Cerebellar cortex (tissue), 1 donor: ENCODE data around the gene TUBB2A.
A peak's percentile ranks its signal among the peaks of the same experiment; 100 is the strongest.
"Not testable (repeated sequence)": the region's sequence is repeated elsewhere in the genome, so short reads cannot be mapped to it uniquely, and the experiment has no call there.

Experiments used
- DNase-seq: peaks from one replicate; pipeline ENCODE4 v3.0.0-alpha.2; 2015; ENCODE audit warnings: low spot score

TUBB2A gene

GRCh38 chr6:3157131-3157933 is at the start of gene TUBB2A:
TUBB2A (minus strand) TSS chr6:3157544; CDS start chr6:3157463, 81 bp downstream.
- peak; percentile 80 for DNase-seq

GRCh38 chr6:3206339-3207015 is 49.1 kb upstream of the TUBB2A start:
- no peak for DNase-seq

- no peak for DNase-seq
Observed at GRCh38 chr6:3205913-3206312, 48.6 kb upstream of the TUBB2A start.

- DNase-seq: no peak
Observed at GRCh38 chr6:3204921-3205320, 47.6 kb upstream of the TUBB2A start.

GRCh38 chr6:3202999-3203696 is 45.8 kb upstream of the TUBB2A start:
- DNase-seq: no peak

GRCh38 chr6:3201388-3201787 is 44.0 kb upstream of the TUBB2A start:
- DNase-seq: no peak

GRCh38 chr6:3200682-3201081 is 43.3 kb upstream of the TUBB2A start:
- no peak for DNase-seq

- no peak for DNase-seq
Observed at GRCh38 chr6:3199382-3199781, 42.0 kb upstream of the TUBB2A start.

- DNase-seq: not testable (repeated sequence)
Observed at GRCh38 chr6:3197734-3198133, 40.4 kb upstream of the TUBB2A start.

GRCh38 chr6:3196770-3197169 is 39.4 kb upstream of the TUBB2A start:
- no peak for DNase-seq

- DNase-seq: peak; percentile 48
Observed at GRCh38 chr6:3195695-3196497, 38.6 kb upstream of the TUBB2A start.

- no peak for DNase-seq
Observed at GRCh38 chr6:3195420-3195694, 38.0 kb upstream of the TUBB2A start.

GRCh38 chr6:3194535-3195419 is 37.4 kb upstream of the TUBB2A start:
- peak; percentile 90 for DNase-seq

GRCh38 chr6:3193102-3193849 is 35.9 kb upstream of the TUBB2A start:
- DNase-seq: no peak

GRCh38 chr6:3190779-3191178 is 33.4 kb upstream of the TUBB2A start:
- no peak for DNase-seq

GRCh38 chr6:3190056-3190455 is 32.7 kb upstream of the TUBB2A start:
- no peak for DNase-seq

- not testable (repeated sequence) for DNase-seq
Observed at GRCh38 chr6:3189192-3189591, 31.8 kb upstream of the TUBB2A start.

- DNase-seq: no peak
Observed at GRCh38 chr6:3188262-3188661, 30.9 kb upstream of the TUBB2A start.

- no peak for DNase-seq
Observed at GRCh38 chr6:3186974-3187382, 29.6 kb upstream of the TUBB2A start.

GRCh38 chr6:3183066-3183465 is 25.7 kb upstream of the TUBB2A start:
- no peak for DNase-seq
